LNCaP clone FGC (cell line): ENCODE results near the gene INO80D.

Experiments
- DNase-seq: peaks from one replicate; pipeline ENCODE4 v3.0.0-alpha.2; 2011; ENCODE audit warnings: low read depth
- H3K4me3 ChIP-seq: 2 replicates; pipeline ENCODE4 v1.5.1; 2011; ENCODE audit warnings: mild to moderate bottlenecking, low read depth, low read length, control low read depth
- TF ChIP-seq, protein P1 (sequence below): IDR thresholded peaks from 2 replicates; pipeline ENCODE4 v1.5.1; 2012; ENCODE audit warnings: mild to moderate bottlenecking; ENCODE audit not compliant: control insufficient read depth, insufficient read depth; ENCODE audit errors: extremely low read depth

INO80D gene

DNA sequence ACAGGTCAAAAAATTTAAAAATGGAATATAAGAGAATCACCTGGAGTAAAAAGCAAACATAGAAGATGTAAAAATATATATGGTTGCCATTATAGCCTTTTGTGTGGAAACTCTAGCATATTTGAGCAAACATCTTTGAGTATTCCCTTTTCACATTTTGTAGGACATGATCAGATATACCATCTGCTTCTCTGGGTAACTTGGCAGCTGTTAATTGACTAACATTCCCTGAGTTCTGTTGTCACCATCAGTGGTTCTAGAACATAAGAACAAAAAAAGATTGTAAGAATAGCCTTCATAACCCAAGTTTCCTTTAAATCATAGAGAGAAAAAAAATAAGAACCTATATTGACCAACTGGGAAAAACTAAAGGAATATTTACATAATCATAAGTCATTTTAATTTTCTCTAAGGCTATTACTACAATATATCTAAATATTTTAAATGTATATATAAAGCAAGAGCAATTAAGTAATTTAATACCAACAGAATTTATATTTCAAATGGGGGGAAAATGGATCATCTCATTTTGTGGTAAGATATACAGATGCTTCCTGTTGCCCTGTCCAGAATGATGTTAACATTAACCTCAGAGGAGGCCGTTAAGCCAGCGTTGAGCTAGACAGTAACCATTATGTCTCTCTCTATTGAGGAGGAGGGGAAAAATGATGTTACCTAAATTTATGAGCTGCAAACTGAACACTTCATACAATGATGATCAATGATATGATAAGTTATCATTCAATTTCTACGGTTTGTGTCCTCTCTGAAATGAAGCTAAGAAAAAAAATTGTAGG, 9.8 kb upstream of the INO80D start:
- no peak overlapping the region for H3K4me3 ChIP-seq
- DNase-seq, result no peak
- TF ChIP-seq, protein P1, sequence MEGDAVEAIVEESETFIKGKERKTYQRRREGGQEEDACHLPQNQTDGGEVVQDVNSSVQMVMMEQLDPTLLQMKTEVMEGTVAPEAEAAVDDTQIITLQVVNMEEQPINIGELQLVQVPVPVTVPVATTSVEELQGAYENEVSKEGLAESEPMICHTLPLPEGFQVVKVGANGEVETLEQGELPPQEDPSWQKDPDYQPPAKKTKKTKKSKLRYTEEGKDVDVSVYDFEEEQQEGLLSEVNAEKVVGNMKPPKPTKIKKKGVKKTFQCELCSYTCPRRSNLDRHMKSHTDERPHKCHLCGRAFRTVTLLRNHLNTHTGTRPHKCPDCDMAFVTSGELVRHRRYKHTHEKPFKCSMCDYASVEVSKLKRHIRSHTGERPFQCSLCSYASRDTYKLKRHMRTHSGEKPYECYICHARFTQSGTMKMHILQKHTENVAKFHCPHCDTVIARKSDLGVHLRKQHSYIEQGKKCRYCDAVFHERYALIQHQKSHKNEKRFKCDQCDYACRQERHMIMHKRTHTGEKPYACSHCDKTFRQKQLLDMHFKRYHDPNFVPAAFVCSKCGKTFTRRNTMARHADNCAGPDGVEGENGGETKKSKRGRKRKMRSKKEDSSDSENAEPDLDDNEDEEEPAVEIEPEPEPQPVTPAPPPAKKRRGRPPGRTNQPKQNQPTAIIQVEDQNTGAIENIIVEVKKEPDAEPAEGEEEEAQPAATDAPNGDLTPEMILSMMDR, result no peak

DNA sequence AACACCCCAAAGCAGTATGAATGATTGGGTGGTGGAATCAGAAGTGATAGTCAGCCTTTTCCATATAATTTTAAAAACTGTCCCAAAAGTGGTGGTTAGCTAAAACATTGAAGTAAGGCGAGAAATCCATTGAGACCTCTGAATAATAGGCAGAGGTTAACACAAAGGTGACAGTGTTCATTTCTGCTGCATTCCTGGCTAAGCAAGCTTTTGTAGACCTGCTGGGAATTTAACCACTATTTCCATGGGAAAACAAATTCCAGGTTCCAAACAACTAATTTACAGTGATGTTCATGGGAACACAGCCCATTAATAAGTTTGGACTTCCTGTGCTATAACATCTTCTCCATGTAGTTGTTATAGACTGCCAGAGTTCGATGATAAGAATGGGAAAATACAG, 6.3 kb upstream of the INO80D start:
- H3K4me3 ChIP-seq, result no peak overlapping the region
- no peak for DNase-seq
- TF ChIP-seq, protein P1, result no peak

DNA sequence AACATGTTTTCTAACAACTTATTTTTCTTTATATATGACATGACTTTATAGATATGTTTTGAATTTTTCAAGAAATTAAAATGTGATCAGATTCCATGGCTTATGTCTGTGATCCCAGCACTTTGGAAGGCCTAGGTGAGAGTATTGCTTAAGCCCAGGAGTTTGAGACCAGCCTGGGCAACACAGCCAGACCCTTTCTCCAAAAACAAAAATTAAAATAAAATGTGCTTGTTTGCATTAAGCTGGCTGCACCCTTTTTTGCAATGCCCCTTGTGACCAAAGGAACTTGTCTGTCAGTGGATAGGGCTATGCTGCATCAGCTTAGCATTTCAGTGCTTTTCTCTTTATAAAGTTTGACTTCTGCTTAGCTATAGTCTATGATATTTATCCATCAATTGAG, 2.3 kb upstream of the INO80D start:
- TF ChIP-seq, protein P1, result no peak
- DNase-seq, result no peak
- no peak overlapping the region for H3K4me3 ChIP-seq

DNA sequence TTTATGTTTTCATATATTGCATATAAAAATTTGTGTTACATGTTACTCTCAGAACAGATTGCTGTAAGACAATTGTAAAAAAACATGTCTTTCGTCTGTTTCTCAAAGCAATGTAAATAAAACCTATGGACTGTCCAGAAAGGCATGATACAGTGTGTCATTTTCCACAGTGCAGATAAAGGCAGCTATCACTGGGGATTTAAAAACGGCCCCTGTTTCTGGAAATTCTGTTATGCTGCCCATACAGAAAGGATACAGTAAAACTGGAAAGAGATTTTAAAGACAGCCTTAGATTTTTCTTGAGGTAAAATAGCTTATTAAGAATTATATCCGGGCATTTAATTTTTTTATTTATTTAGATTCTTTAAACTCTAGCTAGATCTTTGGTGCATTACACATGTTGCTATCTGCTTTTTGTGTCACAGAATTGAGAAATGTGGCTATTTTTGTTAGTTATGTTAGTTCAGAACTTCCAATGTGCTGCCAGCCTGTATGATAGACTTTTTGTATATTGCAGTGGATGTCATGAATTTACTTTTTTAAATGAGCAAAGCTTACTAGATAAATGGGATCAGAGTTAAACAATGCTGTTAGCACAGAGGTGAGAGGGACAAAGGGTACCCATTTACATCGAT, 859 bp upstream of the INO80D start:
- TF ChIP-seq, protein P1, result no peak
- no peak for DNase-seq
- H3K4me3 ChIP-seq, result peak overlapping the region; percentile 77

DNA sequence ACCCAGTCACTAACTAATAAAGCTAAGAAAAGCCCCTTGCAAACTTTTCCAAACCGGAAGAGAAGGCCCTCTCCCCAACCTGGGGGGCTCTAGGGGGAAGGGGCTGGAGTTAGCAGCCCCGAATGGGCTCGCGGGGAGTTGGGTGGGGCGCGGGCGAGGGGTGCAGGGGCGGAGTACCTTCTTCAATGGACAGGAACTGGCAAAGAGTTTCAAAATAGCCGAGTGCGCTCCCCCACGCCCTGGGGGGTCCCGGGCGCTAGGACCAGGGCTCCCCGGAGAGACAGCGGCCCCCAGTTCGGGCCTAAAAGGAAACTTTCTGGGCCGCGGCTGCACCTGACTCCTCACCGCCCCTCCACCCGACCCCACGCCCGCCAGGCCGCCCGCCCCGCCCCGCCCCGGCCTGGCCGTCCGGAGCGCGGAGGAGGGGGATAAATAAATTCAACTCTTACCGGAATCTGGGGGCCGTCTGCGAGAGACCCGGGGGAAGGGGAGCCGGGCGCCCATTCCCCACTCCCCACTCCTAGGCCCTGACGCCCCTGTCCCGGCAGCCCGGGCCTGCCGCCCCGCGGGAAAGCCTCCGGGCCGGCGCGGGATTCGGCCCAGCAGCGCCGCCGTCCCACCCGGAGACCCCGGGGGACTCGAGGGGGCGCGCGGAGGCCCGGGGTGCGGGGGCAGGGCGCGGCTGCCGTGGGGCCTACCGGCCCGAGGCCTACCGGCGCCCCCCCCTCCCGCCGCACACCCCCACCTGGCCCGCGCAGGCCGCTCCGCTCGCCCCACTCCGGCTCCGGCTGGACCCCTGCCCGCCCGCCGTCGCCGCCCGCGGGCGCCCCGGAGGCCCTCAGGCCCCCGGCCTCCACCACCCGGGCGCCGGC, 868 bp downstream of the INO80D start:
- peak overlapping the region; percentile 77 for H3K4me3 ChIP-seq
- DNase-seq, result no peak
- TF ChIP-seq, protein P1, result no peak

DNA sequence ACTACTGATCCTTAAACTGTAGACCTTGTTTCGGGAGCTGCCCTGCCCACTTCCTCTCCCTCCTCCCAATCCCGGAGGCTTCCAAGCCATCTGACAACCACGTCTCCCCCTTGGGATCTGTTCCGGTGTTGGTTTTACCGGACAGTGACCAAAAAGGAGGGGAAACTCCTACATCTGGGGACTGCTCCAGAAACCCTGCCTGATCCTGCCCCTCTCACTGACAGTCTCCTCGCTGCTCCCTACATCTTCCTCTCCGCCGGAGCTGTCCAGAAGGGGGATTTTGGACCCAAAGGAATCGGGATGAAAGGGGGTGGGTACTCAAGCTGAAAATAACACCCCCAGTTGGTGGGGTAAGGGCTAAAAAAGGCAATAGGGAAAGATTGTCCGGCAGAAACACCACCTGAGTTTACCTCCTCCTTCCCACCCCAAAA, 1.5 kb downstream of the INO80D start:
- peak overlapping the region; percentile 77 for H3K4me3 ChIP-seq
- peak; percentile 38 for DNase-seq
- TF ChIP-seq, protein P1, result no peak
